ENCODE data around the gene ARRDC3.
"Not testable (repeated sequence)": the region's sequence is repeated elsewhere in the genome, so short reads cannot be mapped to it uniquely, and the experiment has no call there.

ARRDC3 gene

GRCh38 chr5:91332267-91333045, 50.7 kb downstream of the ARRDC3 start:
- H3K36me3 Mint-ChIP-seq (ENCODE audit: low read depth): no peaks in the 10 kb centered on the region
- H3K4me3 Mint-ChIP-seq: no peak overlapping the region
- no peaks in the 10 kb centered on the region for H3K4me1 Mint-ChIP-seq
- no peaks in the 10 kb centered on the region for H3K9me3 Mint-ChIP-seq
- no peak for TF ChIP-seq CTCF (IDR thresholded peaks at IDR 0.05; ENCODE audit: unreplicated experiment in 3 of 3)
- H3K27me3 Mint-ChIP-seq (ENCODE audit: low read depth): no peaks in the 10 kb centered on the region
- no peak overlapping the region for H3K27ac Mint-ChIP-seq

GRCh38 chr5:91331705-91332104, 51.4 kb downstream of the ARRDC3 start:
- Mint-ChIP-seq H3K27ac (no peak overlapping the region), H3K4me3 (no peak overlapping the region)

GRCh38 chr5:91329283-91329682, 53.8 kb downstream of the ARRDC3 start:
- no peaks in the 10 kb centered on the region for H3K4me1 Mint-ChIP-seq
- H3K4me3 Mint-ChIP-seq: no peak overlapping the region
- no peak for TF ChIP-seq CTCF (IDR thresholded peaks at IDR 0.05; ENCODE audit: unreplicated experiment in 3 of 3)
- no peaks in the 10 kb centered on the region for H3K36me3 Mint-ChIP-seq (ENCODE audit: low read depth)
- H3K27me3 Mint-ChIP-seq (ENCODE audit: low read depth): no peaks in the 10 kb centered on the region
- H3K27ac Mint-ChIP-seq: peak overlapping the region in 1 of 3 experiments; percentile 15
- H3K9me3 Mint-ChIP-seq: no peaks in the 10 kb centered on the region

More at GRCh38 chr5:91331705-91332104, 51.4 kb downstream of the ARRDC3 start:
- no peak for TF ChIP-seq CTCF (IDR thresholded peaks at IDR 0.05; ENCODE audit: unreplicated experiment in 3 of 3)
- Mint-ChIP-seq H3K4me1 (no peaks in the 10 kb centered on the region), H3K36me3 (ENCODE audit: low read depth) (no peaks in the 10 kb centered on the region), H3K9me3 (no peaks in the 10 kb centered on the region), H3K27me3 (ENCODE audit: low read depth) (no peaks in the 10 kb centered on the region)

GRCh38 chr5:91328743-91329142, 54.4 kb downstream of the ARRDC3 start:
- H3K36me3 Mint-ChIP-seq (ENCODE audit: low read depth): no peaks in the 10 kb centered on the region
- no peak overlapping the region for H3K4me3 Mint-ChIP-seq

GRCh38 chr5:91322981-91323380, 60.1 kb downstream of the ARRDC3 start:
- not testable (repeated sequence) for H3K36me3 Mint-ChIP-seq (ENCODE audit: low read depth); H3K27ac Mint-ChIP-seq; H3K4me1 Mint-ChIP-seq; H3K4me3 Mint-ChIP-seq; H3K9me3 Mint-ChIP-seq; H3K27me3 Mint-ChIP-seq (ENCODE audit: low read depth)

More at GRCh38 chr5:91328743-91329142, 54.4 kb downstream of the ARRDC3 start:
- TF ChIP-seq CTCF (IDR thresholded peaks at IDR 0.05; ENCODE audit: unreplicated experiment in 3 of 3): no peak
- Mint-ChIP-seq H3K4me1 (no peaks in the 10 kb centered on the region), H3K27ac (peak overlapping the region in 1 of 3 experiments; percentile 15), H3K9me3 (no peaks in the 10 kb centered on the region), H3K27me3 (ENCODE audit: low read depth) (no peaks in the 10 kb centered on the region)

- no peak for TF ChIP-seq CTCF (IDR thresholded peaks at IDR 0.05; ENCODE audit: unreplicated experiment in 3 of 3)
- Mint-ChIP-seq H3K36me3 (ENCODE audit: low read depth) (no peaks in the 10 kb centered on the region), H3K9me3 (no peaks in the 10 kb centered on the region), H3K4me3 (no peak overlapping the region), H3K27me3 (ENCODE audit: low read depth) (peaks cover 4% of the 10 kb centered on the region), H3K4me1 (no peaks in the 10 kb centered on the region), H3K27ac (no peak overlapping the region)
These were observed 63.5 kb downstream of the ARRDC3 start for GRCh38 chr5:91319667-91320066.
